Esophagus muscularis mucosa (tissue), 4 donors: ENCODE results near the gene MAMDC2. TPM values are rescaled to one million over a fixed set of nuclear protein-coding genes. Genes with fewer than 3 reads are reported as not detected.

Experiments
- DNase-seq: peaks from one replicate; pipeline ENCODE4 v3.0.0-alpha.2; 2017; ENCODE audit errors: extremely low spot score
- H3K27ac ChIP-seq, 4 donors: fragments of 200-600 bp; sonication (generic); replicated peaks in 1 of 4; 1 replicate in 3 of 4; 2 replicates in 1 of 4; pipeline ENCODE4 v1.5.1; 2016 to 2019; ENCODE audit warnings: mild to moderate bottlenecking in 1 of 4
- H3K27me3 ChIP-seq, 4 donors: fragments of 200-600 bp; sonication (generic); one replicate each; pipeline versions ENCODE4 v1.5.1 to v1.6.0; 2016 to 2019
- H3K36me3 ChIP-seq, 4 donors: fragments of 200-600 bp; sonication (generic); one replicate each; pipeline ENCODE4 v1.5.1; 2016 to 2019
- H3K4me1 ChIP-seq, 4 donors: fragments of 200-600 bp; sonication (generic); one replicate each; pipeline ENCODE4 v1.5.1; 2016 to 2019
- H3K4me3 ChIP-seq, 4 donors: fragments of 200-600 bp; sonication (generic); 1 replicate in 2 of 4; 2 replicates in 2 of 4; pipeline ENCODE4 v1.5.1; 2016 to 2019; ENCODE audit warnings: mild to moderate bottlenecking in 4 of 4, moderate library complexity in 1 of 4
- H3K9me3 ChIP-seq, 4 donors: fragments of 200-600 bp; sonication (generic); 1 replicate in 3 of 4; 2 replicates in 1 of 4; pipeline ENCODE4 v1.5.1; 2016 to 2019
- EP300 ChIP-seq: sonication (generic); formaldehyde crosslinking; IDR thresholded peaks from one replicate; pipeline ENCODE4 v1.6.1; 2017; ENCODE audit warnings: antibody characterized with exemption
- POLR2A ChIP-seq: fragments of 450-650 bp; IDR thresholded peaks from one replicate; pipeline ENCODE4 v1.6.1; 2017; ENCODE audit warnings: antibody characterized with exemption, moderate library complexity, mild to moderate bottlenecking, low read depth
- POLR2AphosphoS5 ChIP-seq, 2 donors: sonication (generic); formaldehyde crosslinking; IDR thresholded peaks; one replicate each; pipeline ENCODE4 v1.6.1; 2017; ENCODE audit warnings: antibody characterized with exemption in 2 of 2
- WGBS: methylation state at CpG from one replicate; pipeline ENCODE4 v1.1.5; 2018; 5-methylcytosine and 5-hydroxymethylcytosine counted together
- intact Hi-C: fragments of 100-400 bp; cut with DNase I; formaldehyde crosslinking; loops from one replicate; pipeline ENCODE4 v1.15.1; 2023
- total RNA-seq, 4 donors: library from RNA; depleted of rRNA; stranded (reverse); fragments of >200 nt; gene quantifications; one replicate each; pipeline versions ENCODE4 v1.1.0 to v1.2.1, GENCODE V29; 2016
- TF ChIP-seq, protein P1 (sequence below), 3 experiments: fragments of 200-600 bp in 2 of 3; fragments of 450-650 bp in 1 of 3; sonication (generic) in 2 of 3; IDR thresholded peaks; one replicate each; pipeline ENCODE4 v1.5.1; 2017 to 2019; ENCODE audit warnings: antibody characterized with exemption in 3 of 3, mild to moderate bottlenecking in 2 of 3, moderate library complexity in 1 of 3

Gene MAMDC2
- total RNA-seq, 4 donors from 2014 or later: 115 to 147 (median 126) TPM

- intact Hi-C loops: no loop called here
- Histone ChIP-seq H3K27me3 (no peaks in the 10 kb centered on the region), H3K36me3 (no peaks in the 10 kb centered on the region), H3K27ac (peak overlapping the region; percentile 68 to 73 (median 70)), H3K4me3 (no peak overlapping the region), H3K9me3 (no peaks in the 10 kb centered on the region), H3K4me1 (peaks cover 25 to 97% (median 93%) of the 10 kb centered on the region in 4 donors)
- DNase-seq: no peak
- TF ChIP-seq POLR2AphosphoS5 (IDR thresholded peaks at IDR 0.05) (peak in 1 of 2 donors; percentile 27), EP300 (no peak)
- 20% methylated on average over 1 of the region's 1 CpG for WGBS
Observed at GRCh38 chr9:70093944-70094343, 50.3 kb downstream of the MAMDC2 start.

DNA sequence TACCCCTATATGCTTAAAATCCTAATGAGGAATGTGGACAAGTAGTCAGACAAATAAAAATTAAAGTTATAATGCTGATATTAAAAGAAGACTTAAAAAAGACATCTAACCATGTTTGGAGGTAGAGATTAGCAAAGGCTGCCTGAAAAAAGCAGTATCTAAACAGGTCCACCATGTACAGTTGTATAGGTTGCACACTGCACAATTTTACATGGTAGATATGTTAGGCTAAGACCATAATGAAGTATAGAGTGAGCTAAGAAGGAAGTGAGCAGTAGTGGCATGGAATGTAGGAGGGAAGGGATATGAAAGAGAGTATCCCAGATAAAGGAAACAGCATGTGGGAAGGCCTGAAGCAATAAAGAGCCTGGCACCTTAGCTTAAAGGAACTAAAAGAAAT lies 51.1 kb downstream of the MAMDC2 start:
- Histone ChIP-seq H3K4me3 (no peak overlapping the region), H3K27me3 (no peaks in the 10 kb centered on the region), H3K36me3 (no peaks in the 10 kb centered on the region), H3K27ac (peak overlapping the region in 3 of 4 donors; percentile 68 to 73 (median 72)), H3K4me1 (peaks cover 25 to 96% (median 91%) of the 10 kb centered on the region in 4 donors), H3K9me3 (no peaks in the 10 kb centered on the region)
- DNase-seq: no peak
- TF ChIP-seq POLR2AphosphoS5 (IDR thresholded peaks at IDR 0.05) (no peak), POLR2A (no peak), EP300 (no peak)
- TF ChIP-seq, protein P1, sequence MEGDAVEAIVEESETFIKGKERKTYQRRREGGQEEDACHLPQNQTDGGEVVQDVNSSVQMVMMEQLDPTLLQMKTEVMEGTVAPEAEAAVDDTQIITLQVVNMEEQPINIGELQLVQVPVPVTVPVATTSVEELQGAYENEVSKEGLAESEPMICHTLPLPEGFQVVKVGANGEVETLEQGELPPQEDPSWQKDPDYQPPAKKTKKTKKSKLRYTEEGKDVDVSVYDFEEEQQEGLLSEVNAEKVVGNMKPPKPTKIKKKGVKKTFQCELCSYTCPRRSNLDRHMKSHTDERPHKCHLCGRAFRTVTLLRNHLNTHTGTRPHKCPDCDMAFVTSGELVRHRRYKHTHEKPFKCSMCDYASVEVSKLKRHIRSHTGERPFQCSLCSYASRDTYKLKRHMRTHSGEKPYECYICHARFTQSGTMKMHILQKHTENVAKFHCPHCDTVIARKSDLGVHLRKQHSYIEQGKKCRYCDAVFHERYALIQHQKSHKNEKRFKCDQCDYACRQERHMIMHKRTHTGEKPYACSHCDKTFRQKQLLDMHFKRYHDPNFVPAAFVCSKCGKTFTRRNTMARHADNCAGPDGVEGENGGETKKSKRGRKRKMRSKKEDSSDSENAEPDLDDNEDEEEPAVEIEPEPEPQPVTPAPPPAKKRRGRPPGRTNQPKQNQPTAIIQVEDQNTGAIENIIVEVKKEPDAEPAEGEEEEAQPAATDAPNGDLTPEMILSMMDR (IDR thresholded peaks at IDR 0.05): no peak
- intact Hi-C loops: no loop called here

- WGBS: 76% methylated on average over 4 of the region's 4 CpGs
- intact Hi-C loops: no loop called here
Observed at GRCh38 chr9:70097187-70097586, 53.5 kb downstream of the MAMDC2 start.

GRCh38 chr9:70100362-70100761 lies 56.7 kb downstream of the MAMDC2 start:
- WGBS: 23% methylated on average over 4 of the region's 4 CpGs
- Histone ChIP-seq H3K9me3 (no peaks in the 10 kb centered on the region), H3K36me3 (no peaks in the 10 kb centered on the region), H3K4me3 (no peak overlapping the region), H3K4me1 (peaks cover 3 to 60% (median 55%) of the 10 kb centered on the region in 4 donors), H3K27me3 (no peaks in the 10 kb centered on the region), H3K27ac (peak overlapping the region; percentile 71 to 73 (median 72))
- TF ChIP-seq POLR2AphosphoS5 (IDR thresholded peaks at IDR 0.05): peak; percentile 78 to 82
- TF ChIP-seq POLR2A: no peak
- peak; percentile 87 for TF ChIP-seq EP300
- TF ChIP-seq, protein P1 (IDR thresholded peaks at IDR 0.05): no peak
- intact Hi-C loops: no loop called here
- no peak for DNase-seq

More at GRCh38 chr9:70097187-70097586, 53.5 kb downstream of the MAMDC2 start:
- Histone ChIP-seq H3K27me3 (no peaks in the 10 kb centered on the region), H3K9me3 (no peaks in the 10 kb centered on the region), H3K4me1 (peaks cover 14 to 85% (median 79%) of the 10 kb centered on the region in 4 donors), H3K4me3 (no peak overlapping the region), H3K27ac (peak overlapping the region; percentile 57 to 73 (median 70)), H3K36me3 (no peaks in the 10 kb centered on the region)
- no peak for TF ChIP-seq POLR2AphosphoS5 (IDR thresholded peaks at IDR 0.05)
- TF ChIP-seq, protein P1 (IDR thresholded peaks at IDR 0.05): no peak
- DNase-seq: no peak

GRCh38 chr9:70101265-70101664 lies 57.6 kb downstream of the MAMDC2 start:
- WGBS: 66% methylated on average over 1 of the region's 1 CpG
- H3K27ac ChIP-seq: peak overlapping the region; percentile 22 to 73 (median 72)
- intact Hi-C loops: no loop called here

DNA sequence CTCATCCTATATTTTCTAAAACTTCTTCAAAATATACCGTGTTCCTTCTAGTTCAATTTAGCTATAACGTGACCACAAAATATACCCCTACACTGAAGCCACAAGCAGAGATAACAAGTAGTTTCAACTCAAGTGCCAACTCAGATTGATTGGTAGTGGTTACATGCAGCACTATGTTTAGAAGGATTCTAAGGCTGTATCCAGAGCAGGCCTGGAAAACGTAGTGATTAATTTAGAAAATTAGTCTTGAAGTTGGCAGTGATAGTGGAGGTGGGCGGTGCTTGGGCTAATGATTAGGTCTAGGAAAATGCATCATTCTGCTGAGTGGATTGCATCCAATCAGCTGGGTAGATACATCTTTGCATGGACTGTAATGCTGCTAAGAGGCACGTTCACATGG lies 61.5 kb downstream of the MAMDC2 start:
- Histone ChIP-seq H3K27me3 (no peaks in the 10 kb centered on the region), H3K36me3 (peaks cover 0 to 24% (median 12%) of the 10 kb centered on the region in 4 donors), H3K27ac (peak overlapping the region in 2 of 4 donors; percentile 19 to 63), H3K9me3 (no peaks in the 10 kb centered on the region), H3K4me3 (no peak overlapping the region), H3K4me1 (peaks cover 4 to 60% (median 51%) of the 10 kb centered on the region in 4 donors)
- 71% methylated on average over 5 of the region's 5 CpGs for WGBS
- no peak for DNase-seq
- intact Hi-C loops: no loop called here
- TF ChIP-seq POLR2AphosphoS5 (IDR thresholded peaks at IDR 0.05) (no peak), POLR2A (no peak), EP300 (no peak)
- TF ChIP-seq, protein P1 (IDR thresholded peaks at IDR 0.05): no peak

More at GRCh38 chr9:70101265-70101664, 57.6 kb downstream of the MAMDC2 start:
- Histone ChIP-seq H3K4me1 (peaks cover 3 to 59% (median 50%) of the 10 kb centered on the region in 4 donors), H3K36me3 (no peaks in the 10 kb centered on the region), H3K27me3 (no peaks in the 10 kb centered on the region), H3K4me3 (no peak overlapping the region), H3K9me3 (no peaks in the 10 kb centered on the region)
- no peak for TF ChIP-seq EP300
- no peak for DNase-seq
